ENCODE results near the gene EFCC1.

The EFCC1 gene

DNA sequence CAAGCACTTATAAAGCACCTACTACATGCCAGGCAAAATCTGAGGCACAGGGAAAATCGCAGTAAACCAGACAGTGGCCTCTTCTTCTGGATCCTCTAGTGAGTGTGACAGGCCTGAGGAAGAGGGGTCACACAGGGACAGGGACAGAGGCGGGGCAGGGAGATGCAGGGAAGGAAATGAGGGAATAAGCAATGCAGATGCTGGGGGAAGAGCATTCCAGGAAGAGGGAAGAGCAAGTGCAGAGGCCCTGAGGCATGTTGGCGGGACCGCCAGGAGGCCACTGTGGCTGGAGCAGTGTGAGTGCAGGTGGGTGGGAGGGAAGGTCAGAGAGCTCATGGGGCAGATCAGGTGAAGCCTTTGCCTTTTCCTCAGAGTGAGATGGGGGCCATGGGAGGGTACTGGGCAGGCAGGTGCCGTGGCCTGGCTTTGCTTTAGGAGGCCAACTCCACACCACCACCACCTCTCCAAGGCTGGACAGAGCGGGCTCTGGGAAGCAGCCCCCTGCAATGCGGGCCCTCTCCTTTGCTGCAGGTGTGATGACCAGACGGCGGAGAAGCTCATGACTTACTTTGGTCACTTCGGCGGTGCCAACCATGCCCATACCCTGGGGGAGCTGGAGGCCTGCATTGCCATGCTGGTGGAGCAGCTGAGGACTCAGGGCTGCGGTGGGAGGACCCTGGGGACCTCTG lies 32.7 kb downstream of the EFCC1 start:
- no peaks in the 10 kb centered on the region for H3K9me3 Mint-ChIP-seq
- peaks cover under 1% of the 10 kb centered on the region for H3K27me3 Mint-ChIP-seq (ENCODE audit: low read depth)
- no peak overlapping the region for H3K4me3 Mint-ChIP-seq
- no peaks in the 10 kb centered on the region for H3K36me3 Mint-ChIP-seq (ENCODE audit: low read depth)
- TF ChIP-seq, protein P1, sequence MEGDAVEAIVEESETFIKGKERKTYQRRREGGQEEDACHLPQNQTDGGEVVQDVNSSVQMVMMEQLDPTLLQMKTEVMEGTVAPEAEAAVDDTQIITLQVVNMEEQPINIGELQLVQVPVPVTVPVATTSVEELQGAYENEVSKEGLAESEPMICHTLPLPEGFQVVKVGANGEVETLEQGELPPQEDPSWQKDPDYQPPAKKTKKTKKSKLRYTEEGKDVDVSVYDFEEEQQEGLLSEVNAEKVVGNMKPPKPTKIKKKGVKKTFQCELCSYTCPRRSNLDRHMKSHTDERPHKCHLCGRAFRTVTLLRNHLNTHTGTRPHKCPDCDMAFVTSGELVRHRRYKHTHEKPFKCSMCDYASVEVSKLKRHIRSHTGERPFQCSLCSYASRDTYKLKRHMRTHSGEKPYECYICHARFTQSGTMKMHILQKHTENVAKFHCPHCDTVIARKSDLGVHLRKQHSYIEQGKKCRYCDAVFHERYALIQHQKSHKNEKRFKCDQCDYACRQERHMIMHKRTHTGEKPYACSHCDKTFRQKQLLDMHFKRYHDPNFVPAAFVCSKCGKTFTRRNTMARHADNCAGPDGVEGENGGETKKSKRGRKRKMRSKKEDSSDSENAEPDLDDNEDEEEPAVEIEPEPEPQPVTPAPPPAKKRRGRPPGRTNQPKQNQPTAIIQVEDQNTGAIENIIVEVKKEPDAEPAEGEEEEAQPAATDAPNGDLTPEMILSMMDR (IDR thresholded peaks at IDR 0.05; ENCODE audit: unreplicated experiment in 3 of 3): no peak
- H3K27ac Mint-ChIP-seq: no peak overlapping the region
- peaks cover 16% of the 10 kb centered on the region for H3K4me1 Mint-ChIP-seq

DNA sequence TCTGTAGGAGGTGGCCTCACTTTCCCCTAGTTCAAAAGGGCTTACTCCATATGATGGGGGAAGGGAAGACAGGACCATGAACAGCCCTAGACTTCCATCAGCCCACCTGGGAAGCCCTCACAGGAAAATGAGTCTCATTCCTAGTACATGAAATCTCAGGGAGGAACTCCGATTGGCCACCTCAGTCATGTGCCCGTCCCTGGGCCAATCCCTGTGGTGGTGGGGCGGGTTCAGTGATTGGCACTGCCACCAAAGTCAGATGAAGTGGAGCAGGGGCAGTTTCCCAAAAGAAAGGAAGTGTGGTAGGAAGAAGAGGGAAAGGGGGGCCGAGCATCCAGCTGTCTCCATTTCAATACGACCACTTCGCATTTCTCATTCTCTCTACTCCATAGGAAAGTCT lies 33.5 kb downstream of the EFCC1 start:
- H3K27me3 Mint-ChIP-seq (ENCODE audit: low read depth): no peaks in the 10 kb centered on the region
- TF ChIP-seq, protein P1 (IDR thresholded peaks at IDR 0.05; ENCODE audit: unreplicated experiment in 3 of 3): no peak

DNA sequence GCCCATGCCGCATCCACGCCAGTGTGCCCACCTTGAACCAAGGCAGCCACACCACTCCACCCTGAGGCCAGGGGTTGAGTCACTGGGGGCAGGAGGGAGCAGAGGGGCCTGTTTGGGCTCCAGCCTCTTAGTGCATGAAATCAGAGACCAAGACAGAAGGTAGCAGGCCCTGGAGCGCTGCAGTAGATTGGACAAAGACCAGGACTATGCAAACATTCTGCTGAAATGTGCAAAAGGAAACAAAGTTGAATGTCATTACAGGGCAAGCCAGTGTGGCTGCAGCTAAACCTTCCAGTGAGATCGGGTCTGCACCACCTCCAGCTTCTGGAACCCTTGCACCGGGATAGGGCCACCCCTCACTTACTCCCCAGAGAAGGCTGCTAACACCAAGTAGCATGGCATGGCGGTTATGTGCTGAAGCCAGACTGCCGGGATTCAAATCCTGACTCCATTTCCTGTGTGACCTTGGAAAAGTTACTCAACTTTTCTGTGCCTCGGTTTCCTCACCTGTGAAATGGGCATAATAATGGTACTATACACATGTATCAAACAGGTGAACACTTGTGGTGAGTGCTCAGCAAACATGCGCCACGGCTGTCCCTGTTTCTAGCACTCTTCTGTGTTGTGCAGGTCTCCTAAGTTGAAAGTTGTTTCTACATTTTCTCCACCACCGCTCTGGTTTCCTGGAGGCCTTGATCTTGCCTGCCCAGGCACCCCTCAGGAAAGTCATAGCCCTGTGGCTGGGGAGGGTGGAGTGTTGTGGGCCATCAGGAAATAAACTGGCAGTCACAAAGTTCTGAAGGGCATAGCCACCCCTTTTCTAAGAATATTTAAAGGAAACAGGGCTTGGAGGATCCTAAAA lies 34.5 kb downstream of the EFCC1 start:
- no peak overlapping the region for H3K4me3 Mint-ChIP-seq
- H3K27me3 Mint-ChIP-seq (ENCODE audit: low read depth): peaks cover 6% of the 10 kb centered on the region
- peak overlapping the region in 1 of 3 experiments; percentile 44 for H3K27ac Mint-ChIP-seq
- H3K4me1 Mint-ChIP-seq: peaks cover 21% of the 10 kb centered on the region
- TF ChIP-seq, protein P1 (IDR thresholded peaks at IDR 0.05; ENCODE audit: unreplicated experiment in 3 of 3): no peak
- H3K36me3 Mint-ChIP-seq (ENCODE audit: low read depth): no peaks in the 10 kb centered on the region
- no peaks in the 10 kb centered on the region for H3K9me3 Mint-ChIP-seq

More for the DNA sequence above, 33.5 kb downstream of the EFCC1 start:
- Mint-ChIP-seq H3K9me3 (no peaks in the 10 kb centered on the region), H3K4me3 (no peak overlapping the region), H3K36me3 (ENCODE audit: low read depth) (no peaks in the 10 kb centered on the region), H3K27ac (peak overlapping the region in 1 of 3 experiments; percentile 44), H3K4me1 (peaks cover 16% of the 10 kb centered on the region)

DNA sequence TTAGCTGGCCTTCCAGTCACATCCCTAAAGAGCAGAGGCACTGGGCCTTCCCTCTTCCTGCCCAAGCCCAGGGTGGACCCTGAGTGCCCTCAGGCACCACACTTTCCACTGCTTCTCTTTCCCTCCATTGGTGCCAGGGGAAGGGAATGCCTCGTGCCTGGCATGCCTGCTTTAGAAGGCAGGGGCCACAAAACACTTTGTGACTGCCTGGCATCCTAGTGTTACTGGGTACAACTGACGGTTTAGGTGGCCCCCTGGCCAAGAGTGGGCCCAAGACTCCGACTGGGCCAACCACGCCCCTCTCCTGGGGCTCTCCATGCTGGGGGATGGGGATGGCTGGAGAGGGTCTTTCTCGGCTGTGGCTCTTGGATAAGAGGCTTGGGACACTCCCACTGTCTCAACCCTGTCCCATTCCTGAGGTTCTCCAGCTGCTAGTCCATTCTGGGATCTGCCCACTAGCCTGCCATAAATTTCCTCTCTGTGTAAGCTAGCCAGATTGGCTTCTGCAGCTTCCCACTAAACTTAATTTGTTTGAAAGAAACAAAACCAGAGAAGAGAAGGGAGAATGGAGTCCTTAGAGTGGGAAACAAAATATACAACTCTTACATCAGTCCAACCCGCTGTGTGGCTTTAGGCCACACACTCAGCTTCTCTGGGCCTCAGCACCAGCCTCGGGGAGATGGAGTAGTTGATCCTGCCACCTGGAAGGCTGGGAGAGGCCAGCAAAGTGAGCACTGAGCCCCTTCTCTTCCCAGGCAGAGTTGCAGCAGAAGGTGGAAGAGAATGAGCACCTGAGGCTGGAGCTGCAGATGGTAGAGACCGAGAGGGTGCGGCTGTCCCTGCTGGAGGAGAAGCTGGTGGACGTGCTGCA lies 35.4 kb downstream of the EFCC1 start:
- H3K27ac Mint-ChIP-seq: peak overlapping the region in 2 of 3 experiments; percentile 29 to 63
- TF ChIP-seq, protein P1 (IDR thresholded peaks at IDR 0.05; ENCODE audit: unreplicated experiment in 3 of 3): no peak
- H3K27me3 Mint-ChIP-seq (ENCODE audit: low read depth): peaks cover 6% of the 10 kb centered on the region
- no peaks in the 10 kb centered on the region for H3K36me3 Mint-ChIP-seq (ENCODE audit: low read depth)
- no peak overlapping the region for H3K4me3 Mint-ChIP-seq
- H3K9me3 Mint-ChIP-seq: no peaks in the 10 kb centered on the region
- H3K4me1 Mint-ChIP-seq: peaks cover 18% of the 10 kb centered on the region

DNA sequence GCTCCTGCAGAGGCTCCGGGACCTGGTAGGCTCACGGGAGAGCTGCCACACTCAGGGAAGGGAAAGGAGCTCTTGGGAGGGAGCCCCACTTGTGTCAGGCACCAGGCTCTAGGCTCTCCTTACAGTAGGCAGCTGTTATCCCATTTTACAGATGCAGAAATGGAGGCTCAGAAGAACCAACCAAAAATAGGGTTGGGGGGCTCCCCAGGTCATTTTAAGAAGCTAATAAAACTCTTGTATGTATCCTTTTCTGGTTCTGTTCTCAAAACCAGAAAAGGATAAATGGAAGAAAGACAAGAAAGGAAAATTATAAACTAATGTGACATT lies 36.0 kb downstream of the EFCC1 start:
- Mint-ChIP-seq H3K27me3 (ENCODE audit: low read depth) (peaks cover 6% of the 10 kb centered on the region), H3K27ac (no peak overlapping the region), H3K9me3 (peaks cover 1% of the 10 kb centered on the region), H3K36me3 (ENCODE audit: low read depth) (no peaks in the 10 kb centered on the region), H3K4me3 (no peak overlapping the region), H3K4me1 (peaks cover 14% of the 10 kb centered on the region)
- TF ChIP-seq, protein P1 (IDR thresholded peaks at IDR 0.05; ENCODE audit: unreplicated experiment in 3 of 3): no peak
